Anterior cingulate cortex (tissue), 58 donors: ENCODE measurements around the gene MPHOSPH6.
"Not testable (repeated sequence)": the region's sequence is repeated elsewhere in the genome, so short reads cannot be mapped to it uniquely, and the experiment has no call there.

Experiments used
- DNase-seq, 58 donors: peaks; one replicate each; lab custom pipeline; 2025; lab: John Stamatoyannopoulos, UW

MPHOSPH6 gene

GRCh38 chr16:82176204-82176603, 6.2 kb upstream of the MPHOSPH6 start:
- DNase-seq = no peak

DNA sequence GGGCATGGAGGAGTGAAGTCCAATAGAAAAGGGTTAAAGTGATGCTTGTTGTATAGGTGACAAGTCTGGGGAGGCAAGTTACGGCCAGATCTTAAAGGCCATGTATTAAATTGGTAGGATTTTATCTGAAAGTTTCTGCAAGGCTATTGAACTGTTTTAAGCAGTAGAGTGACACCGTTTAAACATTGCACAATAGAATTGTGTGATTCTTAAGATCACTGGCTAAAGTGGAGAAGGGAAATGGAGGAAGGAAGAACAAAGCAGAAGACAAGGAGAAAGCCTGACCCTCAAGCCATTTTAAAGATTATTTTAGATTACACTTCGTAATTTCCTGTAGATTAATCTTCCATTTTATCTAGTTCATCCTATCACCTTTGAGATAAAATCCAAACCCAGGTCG, 5.6 kb upstream of the MPHOSPH6 start:
- no peak for DNase-seq

- DNase-seq = no peak
Observed at GRCh38 chr16:82167670-82168069, 2.4 kb downstream of the MPHOSPH6 start.

GRCh38 chr16:82160226-82160625, 9.8 kb downstream of the MPHOSPH6 start:
- no peak for DNase-seq

- DNase-seq = no peak
Observed at GRCh38 chr16:82157836-82158235, 12.2 kb downstream of the MPHOSPH6 start.

DNA sequence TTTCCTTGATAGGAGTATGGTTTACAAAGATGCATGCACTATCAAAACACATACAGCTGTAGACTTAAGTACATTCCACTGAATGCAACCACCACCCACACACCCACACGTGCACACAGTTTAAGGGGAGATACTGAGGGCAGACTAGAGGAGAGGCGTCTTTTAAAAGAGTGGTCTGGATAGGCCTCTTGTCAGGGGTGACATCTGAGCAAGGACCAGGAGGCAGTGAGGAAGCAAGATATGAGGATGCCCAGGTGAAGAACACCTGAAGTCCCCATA, 12.6 kb downstream of the MPHOSPH6 start:
- no peak for DNase-seq

DNA sequence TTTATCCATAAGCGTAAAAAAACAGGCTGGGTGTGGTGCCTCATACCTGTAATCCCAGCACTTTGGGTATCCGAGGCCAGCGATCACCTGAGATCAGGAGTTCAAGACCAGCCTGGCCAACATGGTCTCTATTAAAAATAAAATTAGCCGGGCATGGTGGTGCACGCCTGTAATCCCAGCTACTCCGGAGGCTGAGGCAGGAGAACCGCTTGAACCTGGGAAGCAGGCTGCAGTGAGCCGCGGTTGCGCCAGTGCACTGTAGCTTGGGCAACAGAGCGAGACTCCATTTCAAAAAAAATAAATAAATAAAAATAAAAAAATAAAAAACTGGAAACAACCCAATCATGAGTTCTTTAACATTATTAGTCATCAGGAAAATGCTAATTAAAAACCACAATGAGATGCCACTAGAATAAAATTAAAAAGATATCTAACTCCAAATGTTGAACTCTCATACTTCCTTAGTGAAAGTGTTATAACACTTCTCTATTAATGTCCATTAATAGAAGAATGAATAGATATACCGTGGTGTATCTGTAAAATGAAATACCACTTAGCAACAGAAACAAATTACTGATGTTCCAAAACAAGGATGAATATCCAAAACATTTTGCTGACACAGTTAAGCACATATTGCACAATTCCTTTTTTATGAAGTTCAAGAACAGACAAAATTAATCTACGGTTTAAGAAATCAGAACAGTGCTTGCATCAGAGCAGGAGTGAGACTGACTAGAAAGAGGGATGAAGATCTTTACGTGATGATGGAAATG, 13.1 kb downstream of the MPHOSPH6 start:
- DNase-seq = no peak

DNA sequence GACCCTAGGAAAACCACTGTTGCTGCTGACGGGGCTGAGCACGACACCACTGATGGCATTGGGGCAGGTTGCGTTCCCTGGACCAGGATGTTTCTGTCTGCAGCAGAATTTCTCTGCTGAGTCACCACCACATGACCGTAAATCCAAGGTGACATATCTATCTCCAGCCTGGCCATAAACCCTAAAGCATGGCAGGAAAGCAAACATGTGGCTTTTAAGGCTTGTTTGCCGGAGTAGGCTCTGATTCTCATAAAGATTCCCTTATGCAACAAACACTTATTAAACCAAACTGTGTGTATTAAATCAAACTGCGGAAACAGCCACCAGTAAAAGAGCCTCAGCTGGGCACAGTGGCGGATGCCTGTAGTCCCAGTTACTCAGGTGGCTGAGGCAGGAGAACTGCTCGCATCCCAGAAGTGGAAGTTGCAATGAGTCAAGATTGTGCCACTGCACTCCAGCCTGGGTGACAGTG, 17.3 kb downstream of the MPHOSPH6 start:
- DNase-seq = no peak

- no peak for DNase-seq
Observed at GRCh38 chr16:82152196-82152595, 17.8 kb downstream of the MPHOSPH6 start.

DNA sequence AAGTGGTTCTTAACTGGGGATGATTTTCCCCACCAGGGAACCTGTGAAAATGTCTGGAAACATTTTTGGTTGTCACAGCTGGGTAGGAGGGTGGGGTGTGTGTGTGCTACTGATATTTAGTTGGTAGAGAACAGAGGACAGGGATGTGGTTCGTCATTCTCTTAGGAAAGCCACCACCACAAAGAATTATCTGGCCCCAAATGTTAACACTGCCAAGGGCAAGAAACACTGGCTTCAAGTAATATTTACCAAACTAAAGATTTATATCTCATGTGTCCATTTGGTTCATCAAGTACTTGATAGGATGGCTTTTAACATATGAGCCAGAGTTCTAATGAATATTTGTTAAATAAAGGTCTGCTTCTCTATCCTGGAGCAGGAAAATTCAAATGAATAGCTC, 19.5 kb downstream of the MPHOSPH6 start:
- DNase-seq = no peak

- no peak for DNase-seq
Observed at GRCh38 chr16:82149536-82149935, 20.5 kb downstream of the MPHOSPH6 start.

DNA sequence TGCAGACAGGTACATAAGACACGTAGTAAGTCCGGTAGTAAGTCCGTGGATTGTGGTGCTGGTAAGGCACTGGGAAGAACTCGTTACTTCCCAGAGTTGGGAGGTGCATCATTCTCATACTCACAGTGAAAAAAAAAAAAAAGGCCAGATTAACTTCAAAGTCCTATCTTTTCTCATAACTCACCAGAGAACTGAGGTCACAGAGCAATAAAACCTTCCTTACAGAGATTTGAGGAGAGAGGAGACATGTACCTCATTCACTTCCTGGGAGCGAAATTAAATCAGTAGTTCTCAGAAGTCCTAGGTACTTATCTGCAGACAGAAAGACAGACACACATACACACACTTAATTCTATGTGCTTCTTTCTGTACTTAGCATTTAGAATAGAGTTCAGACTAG, 22.5 kb downstream of the MPHOSPH6 start:
- no peak for DNase-seq

- DNase-seq = peak in 34 of 58 donors; percentile 2 to 83 (median 37)
Observed at GRCh38 chr16:82146957-82147356, 23.1 kb downstream of the MPHOSPH6 start.

GRCh38 chr16:82146556-82146955, 23.5 kb downstream of the MPHOSPH6 start:
- no peak for DNase-seq

- not testable (repeated sequence) for DNase-seq
Observed at GRCh38 chr16:82139286-82139571, 30.8 kb downstream of the MPHOSPH6 start.

- DNase-seq = no peak
Observed at GRCh38 chr16:82138478-82139285, 31.3 kb downstream of the MPHOSPH6 start.

DNA sequence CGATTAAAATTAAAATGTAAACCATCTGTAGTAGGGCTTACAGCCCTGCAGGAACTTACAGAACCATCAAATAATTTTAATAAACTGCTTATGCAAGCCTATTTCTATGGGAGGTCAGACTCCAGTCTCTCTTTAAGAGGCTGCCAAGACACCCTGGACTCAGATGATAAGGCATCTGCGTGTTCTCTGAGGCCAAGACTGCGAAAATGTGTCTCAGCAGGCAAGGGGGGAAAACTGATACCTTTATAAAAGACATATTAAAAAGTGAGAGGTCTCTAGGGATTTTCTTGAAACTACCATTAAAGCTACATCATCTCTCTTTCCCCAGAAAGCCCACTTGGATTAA, 32.2 kb downstream of the MPHOSPH6 start:
- no peak for DNase-seq

GRCh38 chr16:82136956-82137821, 32.8 kb downstream of the MPHOSPH6 start:
- no peak for DNase-seq

DNA sequence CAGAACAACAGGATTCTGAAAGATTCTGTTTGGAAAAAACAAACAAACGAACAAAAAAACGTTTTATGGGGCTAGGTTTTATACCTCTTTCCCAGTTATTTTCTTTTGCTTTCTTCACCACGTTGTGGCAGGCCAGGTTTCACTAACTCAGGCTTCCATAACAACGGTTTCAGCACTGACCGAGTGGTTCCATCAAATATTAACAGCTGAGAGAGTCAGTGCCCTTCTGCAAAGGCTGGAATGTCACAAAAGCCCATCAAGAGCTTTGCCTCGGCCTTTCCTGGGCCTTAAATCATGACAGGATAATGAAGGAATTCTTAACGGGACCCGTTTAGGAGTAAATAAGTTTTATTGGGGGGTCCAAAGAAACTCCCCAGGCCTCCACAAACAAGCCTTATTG, 34.2 kb downstream of the MPHOSPH6 start:
- DNase-seq = no peak

- no peak for DNase-seq
Observed at GRCh38 chr16:82134846-82135245, 35.2 kb downstream of the MPHOSPH6 start.

DNA sequence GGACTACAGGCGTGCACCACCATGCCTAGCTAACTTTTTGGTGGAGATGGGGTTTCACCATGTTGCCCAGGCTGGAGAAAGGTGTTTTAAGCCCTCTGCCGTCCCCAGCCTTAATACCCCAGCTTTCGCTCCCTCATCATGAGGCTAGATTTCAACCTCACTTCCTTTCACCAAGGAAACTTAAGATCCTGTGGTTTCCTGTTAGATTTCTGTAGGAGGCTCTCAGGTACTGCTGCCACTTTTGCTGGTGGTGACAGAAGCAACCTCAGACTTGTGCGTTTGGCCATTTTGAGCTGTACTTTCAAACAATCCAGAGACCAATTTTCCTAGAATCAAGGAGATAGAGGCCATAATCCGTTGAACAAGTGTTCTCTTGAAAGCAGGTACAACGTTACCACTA, 36.2 kb downstream of the MPHOSPH6 start:
- no peak for DNase-seq
